HG03103 (cell line): Measurements from ENCODE around the gene CYB5R3.

ENCODE experiments used
- ATAC-seq: cut with Tn5 transposase; IDR thresholded peaks from one replicate; pipeline ENCODE4 v1.9.1; 2021; ENCODE audit warnings: low read depth; ENCODE audit not compliant: unreplicated experiment

CYB5R3 gene

DNA sequence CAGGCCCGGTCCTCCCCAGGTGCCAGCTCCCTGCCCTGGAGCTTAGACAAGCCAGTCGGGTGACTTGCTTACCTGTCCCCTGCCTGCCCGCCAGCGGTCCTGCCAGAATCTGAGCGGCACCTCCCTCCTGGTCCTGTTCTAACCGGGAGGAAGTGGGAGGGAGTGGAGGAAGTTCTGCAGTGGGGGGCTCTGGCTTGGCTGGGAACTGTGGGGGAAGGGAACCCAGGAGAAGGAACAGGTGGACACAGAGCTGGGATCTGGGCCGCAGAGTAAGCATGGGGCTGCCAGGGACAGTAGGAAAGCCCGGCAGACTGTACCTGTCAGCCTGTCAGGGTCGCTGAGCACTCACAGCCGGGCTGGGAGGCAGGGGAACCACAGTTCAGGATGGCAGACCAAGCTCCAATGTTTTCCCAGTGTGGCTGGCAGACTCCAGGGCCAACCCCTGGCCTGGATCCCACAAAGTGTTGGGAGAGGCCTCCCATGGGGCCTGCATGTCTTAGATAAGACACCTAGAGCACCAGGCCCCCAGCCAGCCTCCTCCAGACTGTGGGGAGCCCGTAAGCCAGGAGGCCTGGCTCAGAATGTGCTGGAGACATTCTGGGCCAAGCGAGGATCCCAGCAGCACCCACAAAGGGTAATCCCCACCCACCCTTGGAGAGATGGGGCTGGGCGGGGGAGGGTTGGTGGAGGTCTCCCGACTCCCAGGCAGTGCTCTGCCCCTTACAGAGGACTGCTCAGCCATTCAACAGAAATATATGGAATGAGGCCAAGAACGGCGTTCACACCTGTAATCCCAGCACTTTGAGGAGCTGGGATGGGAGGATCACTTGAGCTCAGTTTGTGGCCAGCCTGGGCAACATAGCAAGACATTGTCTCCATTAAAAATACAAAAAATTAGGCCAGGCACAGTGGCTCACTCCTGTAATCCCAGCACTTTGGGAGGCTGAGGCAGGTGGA is 2.3 kb downstream of the CYB5R3 start:
- no peak for ATAC-seq

DNA sequence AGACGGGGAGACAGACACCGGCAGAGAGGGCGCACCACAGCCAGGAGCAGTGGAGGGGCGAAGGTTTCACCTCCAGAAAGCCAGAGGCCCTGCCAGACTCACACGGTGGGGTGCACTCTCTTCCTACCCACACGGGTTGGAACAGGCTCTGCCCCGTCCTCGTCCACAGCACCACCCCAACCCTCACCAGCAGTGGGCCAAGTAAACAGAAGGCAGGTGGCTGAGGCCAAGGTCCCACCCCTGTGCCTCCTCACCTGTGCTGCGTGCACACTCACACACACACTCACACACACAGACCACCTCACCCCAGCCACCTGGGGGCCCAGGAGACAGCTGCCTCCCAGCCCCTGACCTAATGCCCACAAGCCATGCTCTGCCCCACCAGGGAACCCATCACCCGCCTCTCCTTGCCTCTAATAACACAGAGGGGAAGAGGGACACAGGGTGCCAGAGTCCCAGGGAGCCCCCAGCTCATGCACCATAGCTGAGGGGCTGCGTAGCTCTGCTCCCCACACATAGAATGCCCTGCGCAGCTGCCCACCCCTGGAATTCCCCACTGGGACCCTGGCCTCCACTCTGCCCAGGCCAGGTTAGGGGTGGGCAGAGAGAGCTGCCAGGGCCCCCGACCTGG is 3.1 kb downstream of the CYB5R3 start:
- no peak for ATAC-seq

DNA sequence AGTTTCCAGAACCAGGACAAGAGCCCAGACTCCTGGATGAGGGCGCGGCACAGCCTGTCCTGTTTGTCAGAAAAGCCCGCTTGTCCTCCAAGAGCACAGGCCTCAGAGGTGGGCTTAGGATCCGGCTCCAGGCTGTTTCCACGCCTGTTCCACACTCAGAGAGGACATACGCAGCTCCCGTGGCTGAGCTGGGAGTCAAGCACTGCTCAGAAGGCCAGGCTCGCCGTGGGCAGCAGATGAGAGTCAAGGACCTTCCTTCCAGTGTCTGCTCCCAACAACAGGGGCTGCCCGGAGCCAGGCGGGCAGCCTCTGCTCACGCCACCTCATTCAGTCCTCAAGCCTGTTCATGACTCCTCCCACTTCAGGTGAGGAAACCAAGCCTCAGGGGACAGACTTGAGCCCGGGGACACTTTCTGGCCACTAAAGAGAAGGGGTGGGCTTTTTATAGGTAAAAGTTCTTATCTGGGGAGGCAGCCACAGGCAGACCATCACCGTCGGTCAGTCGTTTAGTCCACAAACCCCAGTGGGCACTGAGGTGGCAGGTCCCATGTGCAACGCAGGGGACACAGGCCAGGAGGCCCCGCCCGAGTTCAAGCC is 3.8 kb downstream of the CYB5R3 start:
- no peak for ATAC-seq

DNA sequence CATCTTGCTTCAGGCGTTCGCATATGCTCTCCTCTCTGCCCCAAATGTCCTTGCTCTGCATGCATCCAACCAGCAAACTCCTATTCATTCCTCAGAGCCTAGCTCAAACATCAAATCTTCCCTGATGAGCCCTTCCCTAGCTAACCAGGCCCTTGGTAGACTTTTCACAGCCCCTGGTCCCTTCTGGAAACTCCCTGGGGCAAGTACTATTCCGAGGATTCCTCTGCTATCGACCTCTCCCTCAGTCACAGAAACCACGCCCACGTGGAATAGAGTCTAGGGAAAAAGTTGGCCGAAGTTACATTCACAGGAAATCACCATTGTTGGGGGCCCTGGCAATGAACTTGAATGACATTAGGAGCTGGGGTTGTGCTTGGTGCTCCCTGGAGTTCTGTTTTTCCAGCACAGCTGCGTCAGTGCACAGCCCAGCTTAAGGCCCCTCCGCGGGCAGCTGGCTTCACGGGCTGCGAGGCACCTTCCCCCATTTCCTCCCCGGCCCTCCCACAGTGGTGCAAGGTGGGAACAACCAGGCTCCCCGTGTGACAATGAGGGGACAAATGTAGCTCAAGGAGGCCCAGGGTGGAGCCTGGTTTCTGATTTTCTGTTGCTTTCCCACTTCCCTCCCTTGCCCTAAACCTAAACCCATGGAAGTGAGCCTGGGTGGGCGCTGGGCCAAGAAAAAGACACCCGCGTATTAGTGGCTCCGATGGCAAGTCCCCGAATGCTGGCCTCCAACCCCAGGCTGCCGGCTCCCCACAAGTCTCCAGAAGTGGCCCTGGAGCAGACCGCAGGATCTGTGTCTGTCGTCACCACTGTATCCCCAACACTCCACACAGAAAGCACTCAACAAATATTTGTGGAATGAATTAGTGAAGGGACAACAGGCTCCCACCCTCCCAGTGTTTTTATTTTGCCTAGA is 4.5 kb downstream of the CYB5R3 start:
- ATAC-seq, result no peak

DNA sequence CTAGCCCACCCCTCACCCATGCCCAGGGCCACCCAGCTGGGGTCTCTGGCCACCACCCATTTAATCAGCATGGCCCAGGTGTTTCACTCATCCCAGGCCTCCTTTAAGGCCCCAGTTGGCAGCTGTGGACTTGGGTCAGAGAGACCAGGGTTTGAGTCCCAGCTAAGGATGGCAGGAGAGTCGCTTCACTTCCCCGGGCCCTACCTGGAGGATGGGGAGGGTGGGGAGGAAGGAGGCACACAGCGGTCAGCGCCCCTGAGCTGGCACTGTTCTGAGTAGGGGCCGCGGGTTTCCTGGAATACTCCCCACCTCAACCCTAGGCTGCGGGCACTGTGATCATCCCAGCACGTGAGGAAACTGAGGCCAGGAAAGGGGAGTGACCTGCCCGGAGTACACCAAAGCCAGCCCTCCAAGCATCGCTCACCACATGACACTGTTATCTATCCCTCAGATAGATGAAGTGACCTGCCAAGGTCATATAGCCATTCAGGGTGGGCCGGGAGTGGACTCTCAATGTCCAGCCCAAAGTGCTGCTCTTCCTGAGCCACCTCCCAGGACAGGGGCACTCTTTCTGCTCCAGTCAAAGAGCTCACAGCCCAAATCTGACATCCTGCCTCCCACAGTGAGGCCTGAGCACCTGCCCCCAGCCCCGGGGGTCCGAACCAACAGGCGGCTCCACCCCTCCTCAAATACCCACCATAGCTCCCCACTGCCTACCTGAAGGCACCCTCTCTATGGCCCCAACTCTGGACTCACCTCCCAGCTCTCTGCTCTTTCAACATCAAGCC is 5.4 kb downstream of the CYB5R3 start:
- no peak for ATAC-seq

DNA sequence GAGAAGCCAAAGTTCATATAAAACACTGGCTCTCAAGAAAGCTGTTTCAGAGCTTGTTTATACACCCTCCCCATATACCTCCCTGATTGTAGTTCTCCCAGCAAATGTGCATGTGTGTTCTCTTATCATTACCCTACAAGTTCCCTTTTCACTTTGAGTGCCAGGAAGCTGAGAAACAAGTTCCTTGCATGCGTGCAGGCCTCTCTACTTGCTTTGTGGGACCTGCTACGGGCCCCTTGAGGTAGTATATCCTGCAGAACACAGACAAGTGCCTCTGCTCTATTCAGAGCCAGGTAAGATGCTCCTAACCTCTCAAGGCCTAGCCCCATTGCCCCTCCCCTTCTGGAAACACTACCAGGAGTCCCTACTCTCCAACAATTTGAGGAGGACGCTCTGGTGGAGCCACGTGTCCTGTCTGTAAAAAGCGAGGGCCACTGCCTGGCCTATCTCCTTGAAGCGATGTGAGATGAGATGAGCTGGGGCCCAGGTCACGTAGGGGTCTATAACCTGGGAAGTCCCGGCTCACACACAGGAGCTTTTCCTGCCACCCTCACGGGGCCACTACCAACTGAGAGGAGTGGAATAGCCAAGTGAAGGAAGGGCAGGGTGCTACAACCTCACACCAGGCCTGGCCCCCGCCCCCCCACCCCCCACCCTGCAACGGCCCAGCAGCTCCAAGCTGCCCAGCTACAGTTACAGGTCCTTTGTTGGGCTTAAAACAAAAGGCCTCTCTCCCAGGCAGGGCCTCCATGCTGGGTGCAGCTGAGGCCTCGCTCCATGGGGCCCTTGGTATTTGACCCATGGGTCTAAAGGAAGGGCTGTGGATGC is 6.2 kb downstream of the CYB5R3 start:
- ATAC-seq, result no peak

DNA sequence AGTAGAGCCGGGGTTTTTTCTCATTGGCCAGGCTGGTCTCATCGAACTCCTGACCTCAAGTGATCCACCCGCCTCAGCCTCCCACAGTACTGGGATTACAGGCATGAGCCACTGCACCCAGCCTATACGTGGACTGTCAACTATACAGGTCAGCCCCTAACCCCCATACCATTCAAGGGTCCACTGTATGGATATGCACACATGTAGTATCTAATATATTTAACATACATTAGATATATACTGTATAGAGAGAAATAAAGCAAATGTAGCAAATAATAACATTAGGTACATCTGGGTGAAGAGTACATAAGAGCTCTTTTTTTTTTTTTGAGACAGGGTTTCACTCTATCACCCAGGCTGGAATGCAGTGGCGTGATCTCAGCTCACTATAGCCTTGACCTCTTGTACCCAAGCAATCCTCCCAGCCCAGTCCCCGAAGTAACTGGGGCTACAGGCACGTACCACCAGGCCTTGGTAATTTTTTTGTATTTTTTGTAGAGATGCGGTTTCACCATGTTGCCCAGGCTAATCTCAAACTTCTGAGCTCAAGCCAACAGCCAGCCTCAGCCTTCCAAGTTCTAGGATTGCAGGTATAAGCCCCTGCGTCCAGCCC is 7.3 kb downstream of the CYB5R3 start:
- ATAC-seq, result no peak

DNA sequence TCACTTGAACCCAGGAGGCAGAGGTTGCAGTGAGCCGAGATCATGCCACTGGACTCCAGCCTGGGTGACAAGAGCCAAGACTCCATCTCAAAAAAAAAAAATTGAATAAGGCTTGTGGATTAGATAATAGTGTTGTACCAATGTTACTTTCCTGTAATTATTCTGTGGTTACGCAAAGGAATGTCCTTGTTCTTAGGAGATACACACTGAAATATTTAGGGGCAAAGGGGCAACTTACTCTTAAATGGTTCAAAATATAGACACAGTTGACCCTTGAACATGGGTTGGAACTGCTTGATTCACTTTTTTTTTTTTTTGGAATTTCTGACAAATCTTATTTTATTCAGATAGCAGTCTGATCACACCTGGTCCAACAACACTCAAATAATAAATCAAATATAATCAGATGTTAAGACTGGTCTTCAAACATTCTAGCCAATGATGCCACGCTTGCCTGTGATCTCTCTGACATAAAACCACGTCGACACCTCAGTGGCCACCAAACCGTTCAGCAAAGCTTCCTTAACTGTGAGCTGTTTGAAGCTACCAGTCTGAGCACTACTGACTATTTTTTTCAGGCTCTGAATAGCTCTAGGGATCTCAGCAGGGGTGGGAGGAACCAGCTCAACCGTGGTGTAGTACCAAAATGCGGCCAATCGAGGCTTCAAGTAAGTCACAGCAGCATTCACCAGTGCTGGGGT is 9.5 kb downstream of the CYB5R3 start:
- no peak for ATAC-seq

DNA sequence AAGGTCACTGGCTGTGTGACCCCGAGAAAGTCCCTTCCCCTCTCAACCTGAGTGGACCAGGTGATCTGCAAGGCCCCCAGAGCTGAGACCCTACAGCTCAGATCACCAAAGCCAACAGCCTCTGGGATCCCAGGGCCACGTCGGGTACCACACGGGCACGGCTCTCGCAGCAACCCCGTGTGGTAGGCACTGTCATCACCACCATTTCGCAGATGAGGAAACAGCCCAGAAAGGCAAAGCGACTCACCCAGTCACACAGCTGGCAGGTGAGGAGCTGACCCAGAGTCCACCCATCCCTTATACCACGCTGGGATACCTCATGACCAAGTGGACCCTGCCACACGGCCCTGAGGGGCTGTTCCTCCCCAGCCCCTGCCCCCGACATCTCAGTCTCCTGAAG is 11.6 kb downstream of the CYB5R3 start:
- ATAC-seq, result no peak

DNA sequence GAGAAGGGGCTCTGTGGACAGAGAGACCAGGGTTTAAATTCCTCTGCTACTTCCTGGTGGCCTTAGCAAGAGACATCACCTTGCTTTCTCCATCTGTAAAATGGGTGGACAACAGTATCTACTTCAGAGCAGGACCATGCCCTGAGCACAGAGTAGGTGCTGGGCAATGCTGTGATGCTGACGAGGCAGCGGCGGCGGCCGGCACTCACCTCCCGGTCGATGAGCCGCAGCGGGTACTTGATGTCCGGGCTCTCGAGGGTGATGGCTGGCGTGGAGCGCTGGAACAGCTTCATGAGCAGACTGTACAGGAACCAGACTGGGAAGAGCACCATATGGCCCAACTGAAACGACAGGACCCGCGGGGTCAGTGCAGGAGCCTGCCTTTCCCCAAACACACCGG is 12.7 kb downstream of the CYB5R3 start:
- ATAC-seq, result no peak

DNA sequence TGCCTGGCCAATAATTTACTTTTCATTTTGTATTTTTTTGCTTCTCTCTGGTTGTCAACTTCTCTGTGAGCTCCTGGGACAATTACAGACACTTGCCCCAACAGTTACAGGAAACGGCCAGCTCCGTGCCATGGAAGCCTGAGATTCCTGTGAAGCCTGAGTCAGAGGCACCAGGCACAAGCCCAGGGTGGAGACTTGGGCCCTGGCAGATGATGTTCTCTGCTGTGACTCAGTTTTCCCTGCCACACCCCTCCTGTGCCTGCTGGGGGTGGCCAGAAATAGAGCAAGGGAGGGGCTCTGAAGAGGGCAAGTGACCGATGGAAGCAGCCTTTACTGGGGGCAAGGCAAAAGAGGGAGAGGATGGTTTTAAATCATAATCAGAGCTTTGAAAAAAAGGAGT is 13.7 kb downstream of the CYB5R3 start:
- no peak for ATAC-seq

DNA sequence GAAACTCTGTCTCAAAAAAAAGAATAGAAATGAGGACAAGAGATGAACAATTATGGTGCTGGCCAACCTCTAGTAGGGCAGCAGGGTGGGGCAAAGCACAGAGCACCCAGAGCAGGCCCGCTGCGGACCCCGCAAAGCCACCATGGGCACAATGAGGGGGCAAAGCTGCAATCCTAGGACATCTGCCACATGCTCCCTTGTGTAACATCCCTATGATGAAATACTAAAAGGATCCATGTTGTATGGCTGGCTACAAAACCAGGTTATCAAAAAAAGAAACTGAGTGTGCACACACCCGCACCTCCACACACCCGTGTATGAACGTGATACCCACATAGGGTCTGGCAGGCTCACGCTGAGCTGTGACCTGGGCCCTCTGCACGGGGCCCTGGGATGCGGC is 16.2 kb downstream of the CYB5R3 start:
- no peak for ATAC-seq

DNA sequence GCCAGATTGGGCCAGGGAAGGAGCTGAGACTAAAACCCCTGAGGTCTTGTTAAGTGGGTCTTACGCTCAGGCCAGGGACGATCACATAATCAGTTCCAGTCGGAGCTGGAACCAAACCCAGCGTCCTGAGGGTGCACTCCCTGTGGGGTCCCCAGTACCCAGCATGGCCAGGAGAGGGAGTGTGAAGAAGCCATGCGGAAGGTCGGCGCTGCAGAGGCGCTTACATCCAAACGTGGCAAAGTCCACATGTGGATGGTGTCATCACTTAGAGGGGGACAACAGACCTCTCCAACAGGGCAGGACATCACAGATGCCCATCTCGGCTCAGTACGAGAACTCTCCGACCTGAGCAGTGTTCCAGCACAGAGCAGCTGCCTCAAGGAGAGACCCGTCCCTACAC is 17.1 kb downstream of the CYB5R3 start:
- no peak for ATAC-seq

DNA sequence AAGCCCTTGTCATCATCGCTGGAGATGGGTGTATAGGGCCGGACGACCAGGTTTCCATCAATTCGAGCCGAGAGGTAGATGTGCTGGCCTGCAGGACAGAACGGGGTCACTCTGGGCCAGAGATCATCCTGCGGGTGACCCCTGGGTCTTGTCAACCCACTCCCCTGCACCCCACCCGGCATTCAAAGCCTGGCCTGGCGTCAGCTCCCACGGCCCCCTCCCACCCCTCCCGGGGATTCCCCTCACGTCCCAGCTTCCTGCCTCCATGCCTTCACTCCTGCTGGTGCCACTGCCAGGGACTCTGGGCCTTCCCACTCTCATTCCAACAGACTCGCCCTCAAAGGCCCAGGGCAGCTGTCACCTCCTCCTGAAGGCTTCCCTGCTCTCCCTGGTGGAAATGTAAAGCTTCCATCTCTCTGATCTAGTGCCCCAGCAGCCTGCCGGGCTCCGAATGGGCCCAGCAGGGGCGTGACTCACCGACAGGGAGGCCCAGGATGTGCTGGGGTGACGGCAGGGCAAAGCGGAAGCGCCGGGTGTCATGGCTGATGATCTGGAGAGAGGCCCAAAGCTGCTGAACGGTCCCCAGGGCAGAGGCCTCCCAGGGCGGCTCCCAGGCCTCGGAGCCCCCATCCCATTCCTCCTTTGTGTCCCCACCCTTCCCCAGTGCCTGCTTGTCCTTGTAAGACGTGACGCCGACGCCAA is 18.1 kb downstream of the CYB5R3 start:
- no peak for ATAC-seq

DNA sequence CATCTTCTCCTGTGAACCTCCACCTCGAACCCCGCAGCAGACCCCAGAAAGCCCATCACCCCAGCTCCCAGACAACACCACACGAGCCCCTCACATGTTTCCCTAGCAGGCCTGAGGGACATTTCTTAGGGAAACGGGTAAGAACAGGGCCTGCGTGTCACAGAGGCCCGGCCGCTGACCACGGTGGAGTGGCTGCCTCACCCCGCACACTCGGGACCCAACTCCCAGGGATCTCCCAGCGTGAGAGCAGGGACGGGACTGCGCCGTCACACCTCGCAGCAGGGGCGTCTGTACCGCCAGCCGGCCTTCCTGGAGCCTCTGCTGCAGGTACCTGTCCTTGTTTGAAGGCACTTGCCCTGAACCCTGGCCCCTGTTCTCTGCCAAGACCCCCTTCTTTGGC is 19.0 kb downstream of the CYB5R3 start:
- no peak for ATAC-seq

DNA sequence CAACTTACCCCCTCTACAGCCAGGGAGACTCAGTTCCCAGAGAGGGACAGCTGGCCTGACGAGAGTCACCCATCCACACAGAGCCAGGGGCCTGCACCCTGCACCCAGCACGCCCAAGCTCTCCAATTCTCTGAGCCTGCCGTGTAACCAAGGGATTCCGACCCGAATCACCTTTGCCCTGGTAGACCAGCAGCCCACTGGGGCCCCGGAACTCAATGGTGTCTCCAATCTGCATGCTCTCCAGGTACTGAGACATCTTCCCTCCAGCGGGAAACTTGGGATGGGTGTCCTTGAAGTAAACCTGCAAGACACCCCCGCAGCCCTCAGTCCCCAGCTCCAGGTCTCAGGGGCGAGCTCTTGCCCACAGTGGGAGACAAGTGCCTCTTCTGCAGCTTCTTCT is 21.2 kb downstream of the CYB5R3 start:
- no peak for ATAC-seq

DNA sequence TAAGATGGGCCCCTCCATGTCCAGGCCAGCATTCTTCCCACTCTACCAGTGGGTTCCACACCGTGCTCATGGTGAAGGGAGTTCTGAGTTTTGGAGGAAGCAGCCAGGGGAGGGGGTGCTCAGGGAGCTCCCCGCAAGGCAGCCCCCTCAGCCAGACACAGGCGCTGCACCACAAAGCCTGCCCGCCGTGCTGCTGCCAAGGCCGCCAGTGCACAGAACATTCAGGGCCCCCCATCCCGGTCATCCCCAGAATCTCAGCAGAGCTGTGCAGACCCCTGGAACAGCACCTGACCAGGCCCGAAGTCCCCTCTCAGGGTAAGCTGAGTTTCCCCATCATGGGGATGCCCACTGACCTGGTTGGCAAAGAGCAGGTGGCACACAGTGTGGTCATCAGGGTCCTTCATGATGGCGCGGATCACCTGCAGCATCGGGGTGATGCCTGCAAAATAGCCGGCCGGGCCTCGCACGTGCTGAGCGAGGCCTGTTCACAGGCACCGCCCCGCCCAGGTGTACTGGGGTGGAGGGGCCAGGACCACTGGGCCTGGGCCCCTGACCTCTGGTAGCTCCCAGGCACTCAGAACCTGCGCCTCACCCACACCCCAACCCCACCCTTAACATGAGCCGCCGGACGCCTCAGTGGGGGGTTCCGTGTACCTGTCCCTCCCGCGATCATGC is 22.1 kb downstream of the CYB5R3 start:
- no peak for ATAC-seq
